Measurements from ENCODE around the gene RPS21.
"Not testable (repeated sequence)": the region's sequence is repeated elsewhere in the genome, so short reads cannot be mapped to it uniquely, and the experiment has no call there.

Gene RPS21

GRCh38 chr20:62371588-62372041 lies 15.3 kb upstream of the RPS21 start:
- Histone ChIP-seq H3K9ac (ENCODE audit: low read depth in 1 of 2, low read length in 2 of 2) (no peak overlapping the region), H3K9me3 (ENCODE audit: control insufficient read depth in 1 of 2, low read length in 2 of 2) (no peaks in the 10 kb centered on the region), H3K4me1 (ENCODE audit: control insufficient read depth in 1 of 2, insufficient read depth in 2 of 2, low read length in 2 of 2) (peaks cover 10 to 39% of the 10 kb centered on the region in 2 donors), H3K27me3 (ENCODE audit: control insufficient read depth in 1 of 2, insufficient read depth in 2 of 2, low read length in 2 of 2) (peaks cover 7 to 22% of the 10 kb centered on the region in 2 donors), H3K27ac (ENCODE audit: low read depth, low read length) (no peak overlapping the region), H3K36me3 (ENCODE audit: control insufficient read depth in 1 of 2, insufficient read depth in 2 of 2, low read length in 2 of 2) (no peaks in the 10 kb centered on the region), H3K4me3 (ENCODE audit: low read depth in 1 of 2, low read length in 2 of 2) (no peak overlapping the region)

GRCh38 chr20:62372042-62372993 lies 14.6 kb upstream of the RPS21 start:
- Histone ChIP-seq H3K36me3 (ENCODE audit: control insufficient read depth in 1 of 2, insufficient read depth in 2 of 2, low read length in 2 of 2) (no peaks in the 10 kb centered on the region), H3K4me3 (ENCODE audit: low read depth in 1 of 2, low read length in 2 of 2) (no peak overlapping the region), H3K27ac (ENCODE audit: low read depth, low read length) (no peak overlapping the region), H3K27me3 (ENCODE audit: control insufficient read depth in 1 of 2, insufficient read depth in 2 of 2, low read length in 2 of 2) (peaks cover 7 to 20% of the 10 kb centered on the region in 2 donors), H3K9me3 (ENCODE audit: control insufficient read depth in 1 of 2, low read length in 2 of 2) (no peaks in the 10 kb centered on the region), H3K9ac (ENCODE audit: low read depth in 1 of 2, low read length in 2 of 2) (no peak overlapping the region), H3K4me1 (ENCODE audit: control insufficient read depth in 1 of 2, insufficient read depth in 2 of 2, low read length in 2 of 2) (peaks cover 10 to 43% of the 10 kb centered on the region in 2 donors)

GRCh38 chr20:62373631-62374179 lies 13.2 kb upstream of the RPS21 start:
- H3K27ac ChIP-seq (ENCODE audit: low read depth, low read length); H3K36me3 ChIP-seq (ENCODE audit: control insufficient read depth in 1 of 2, insufficient read depth in 2 of 2, low read length in 2 of 2); H3K4me3 ChIP-seq (ENCODE audit: low read depth in 1 of 2, low read length in 2 of 2); H3K9me3 ChIP-seq (ENCODE audit: control insufficient read depth in 1 of 2, low read length in 2 of 2); H3K9ac ChIP-seq (ENCODE audit: low read depth in 1 of 2, low read length in 2 of 2): not testable (repeated sequence)
- H3K27me3 ChIP-seq (ENCODE audit: control insufficient read depth in 1 of 2, insufficient read depth in 2 of 2, low read length in 2 of 2), result peaks cover 0 to 16% of the 10 kb centered on the region in 2 donors
- peaks cover under 1 to 29% of the 10 kb centered on the region in 2 donors for H3K4me1 ChIP-seq (ENCODE audit: control insufficient read depth in 1 of 2, insufficient read depth in 2 of 2, low read length in 2 of 2)

GRCh38 chr20:62374331-62375152 lies 12.4 kb upstream of the RPS21 start:
- no peaks in the 10 kb centered on the region for H3K9me3 ChIP-seq (ENCODE audit: control insufficient read depth in 1 of 2, low read length in 2 of 2)
- no peaks in the 10 kb centered on the region for H3K36me3 ChIP-seq (ENCODE audit: control insufficient read depth in 1 of 2, insufficient read depth in 2 of 2, low read length in 2 of 2)
- H3K9ac ChIP-seq (ENCODE audit: low read depth in 1 of 2, low read length in 2 of 2), result no peak overlapping the region
- peak overlapping the region; percentile 10 for H3K27ac ChIP-seq (ENCODE audit: low read depth, low read length)
- H3K4me3 ChIP-seq (ENCODE audit: low read depth in 1 of 2, low read length in 2 of 2), result no peak overlapping the region
- peaks cover 0 to 16% of the 10 kb centered on the region in 2 donors for H3K27me3 ChIP-seq (ENCODE audit: control insufficient read depth in 1 of 2, insufficient read depth in 2 of 2, low read length in 2 of 2)
- peaks cover 0 to 23% of the 10 kb centered on the region in 2 donors for H3K4me1 ChIP-seq (ENCODE audit: control insufficient read depth in 1 of 2, insufficient read depth in 2 of 2, low read length in 2 of 2)

- H3K27ac ChIP-seq (ENCODE audit: low read depth, low read length), result no peak overlapping the region
- peaks cover 0 to 13% of the 10 kb centered on the region in 2 donors for H3K4me1 ChIP-seq (ENCODE audit: control insufficient read depth in 1 of 2, insufficient read depth in 2 of 2, low read length in 2 of 2)
- H3K27me3 ChIP-seq (ENCODE audit: control insufficient read depth in 1 of 2, insufficient read depth in 2 of 2, low read length in 2 of 2), result peaks cover 0 to 3% of the 10 kb centered on the region in 2 donors
- H3K36me3 ChIP-seq (ENCODE audit: control insufficient read depth in 1 of 2, insufficient read depth in 2 of 2, low read length in 2 of 2), result no peaks in the 10 kb centered on the region
- no peak overlapping the region for H3K4me3 ChIP-seq (ENCODE audit: low read depth in 1 of 2, low read length in 2 of 2)
- H3K9me3 ChIP-seq (ENCODE audit: control insufficient read depth in 1 of 2, low read length in 2 of 2), result no peaks in the 10 kb centered on the region
- no peak overlapping the region for H3K9ac ChIP-seq (ENCODE audit: low read depth in 1 of 2, low read length in 2 of 2)
These were observed 10.5 kb upstream of the RPS21 start for GRCh38 chr20:62376112-62377063.

- H3K27me3 ChIP-seq (ENCODE audit: control insufficient read depth in 1 of 2, insufficient read depth in 2 of 2, low read length in 2 of 2), result peaks cover 0 to 3% of the 10 kb centered on the region in 2 donors
- H3K4me3 ChIP-seq (ENCODE audit: low read depth in 1 of 2, low read length in 2 of 2), result no peak overlapping the region
- H3K9ac ChIP-seq (ENCODE audit: low read depth in 1 of 2, low read length in 2 of 2), result no peak overlapping the region
- no peak overlapping the region for H3K27ac ChIP-seq (ENCODE audit: low read depth, low read length)
- H3K36me3 ChIP-seq (ENCODE audit: control insufficient read depth in 1 of 2, insufficient read depth in 2 of 2, low read length in 2 of 2), result peaks cover 2 to 4% of the 10 kb centered on the region in 2 donors
- H3K9me3 ChIP-seq (ENCODE audit: control insufficient read depth in 1 of 2, low read length in 2 of 2), result no peaks in the 10 kb centered on the region
- peaks cover 0 to 13% of the 10 kb centered on the region in 2 donors for H3K4me1 ChIP-seq (ENCODE audit: control insufficient read depth in 1 of 2, insufficient read depth in 2 of 2, low read length in 2 of 2)
These were observed 9.8 kb upstream of the RPS21 start for GRCh38 chr20:62377064-62377461.

- Histone ChIP-seq H3K4me3 (ENCODE audit: low read depth in 1 of 2, low read length in 2 of 2) (no peak overlapping the region), H3K9ac (ENCODE audit: low read depth in 1 of 2, low read length in 2 of 2) (no peak overlapping the region), H3K4me1 (ENCODE audit: control insufficient read depth in 1 of 2, insufficient read depth in 2 of 2, low read length in 2 of 2) (peaks cover 4 to 13% of the 10 kb centered on the region in 2 donors)
These were observed 9.2 kb upstream of the RPS21 start for GRCh38 chr20:62377615-62378178.

GRCh38 chr20:62378215-62378614 lies 8.7 kb upstream of the RPS21 start:
- H3K4me3 ChIP-seq (ENCODE audit: low read depth in 1 of 2, low read length in 2 of 2), result no peak overlapping the region
- no peak overlapping the region for H3K27ac ChIP-seq (ENCODE audit: low read depth, low read length)
- peaks cover 0 to 3% of the 10 kb centered on the region in 2 donors for H3K27me3 ChIP-seq (ENCODE audit: control insufficient read depth in 1 of 2, insufficient read depth in 2 of 2, low read length in 2 of 2)
- no peak overlapping the region for H3K9ac ChIP-seq (ENCODE audit: low read depth in 1 of 2, low read length in 2 of 2)
- no peaks in the 10 kb centered on the region for H3K9me3 ChIP-seq (ENCODE audit: control insufficient read depth in 1 of 2, low read length in 2 of 2)
- H3K36me3 ChIP-seq (ENCODE audit: control insufficient read depth in 1 of 2, insufficient read depth in 2 of 2, low read length in 2 of 2), result peaks cover 4 to 5% of the 10 kb centered on the region in 2 donors
- H3K4me1 ChIP-seq (ENCODE audit: control insufficient read depth in 1 of 2, insufficient read depth in 2 of 2, low read length in 2 of 2), result peaks cover 4 to 13% of the 10 kb centered on the region in 2 donors

More at GRCh38 chr20:62377615-62378178, 9.2 kb upstream of the RPS21 start:
- Histone ChIP-seq H3K27ac (ENCODE audit: low read depth, low read length) (no peak overlapping the region), H3K27me3 (ENCODE audit: control insufficient read depth in 1 of 2, insufficient read depth in 2 of 2, low read length in 2 of 2) (peaks cover 0 to 3% of the 10 kb centered on the region in 2 donors), H3K36me3 (ENCODE audit: control insufficient read depth in 1 of 2, insufficient read depth in 2 of 2, low read length in 2 of 2) (peaks cover 4 to 5% of the 10 kb centered on the region in 2 donors), H3K9me3 (ENCODE audit: control insufficient read depth in 1 of 2, low read length in 2 of 2) (no peaks in the 10 kb centered on the region)

All from duodenal mucosa (tissue), 2 donors.